Fibroblast of villous mesenchyme (primary cell): Measurements from ENCODE around the gene CCDC110. TPM values are rescaled to one million over a fixed set of nuclear protein-coding genes. Genes with fewer than 3 reads are reported as not detected.

Experiments used
- DNase-seq: peaks from one replicate; pipeline ENCODE4 v3.0.0-alpha.2; 2010; ENCODE audit warnings: low read depth
- H3K4me3 ChIP-seq: 2 replicates; pipeline ENCODE4 v1.5.1; 2011; ENCODE audit warnings: low read depth, mild to moderate bottlenecking, low read length
- CTCF ChIP-seq: IDR thresholded peaks from 2 replicates; pipeline ENCODE4 v1.5.1; 2012; ENCODE audit warnings: low read depth, mild to moderate bottlenecking, low read length; ENCODE audit not compliant: insufficient read depth
- total RNA-seq: library from RNA; depleted of rRNA; stranded (reverse); fragments of >200 nt; gene quantifications from 2 replicates; pipeline ENCODE4 v1.2.3, GENCODE V29; 2012

CCDC110 gene
- total RNA-seq, 1 donor: 0.43 TPM

- no peak overlapping the region for H3K4me3 ChIP-seq
- no peak for DNase-seq
- TF ChIP-seq CTCF: no peak
These were observed 30.9 kb upstream of the CCDC110 start for GRCh38 chr4:185502386-185502785.

- TF ChIP-seq CTCF: no peak
- no peak overlapping the region for H3K4me3 ChIP-seq
- no peak for DNase-seq
These were observed 29.0 kb upstream of the CCDC110 start for GRCh38 chr4:185500576-185500975.

- H3K4me3 ChIP-seq: no peak overlapping the region
- DNase-seq: no peak
- TF ChIP-seq CTCF: no peak
These were observed 28.5 kb upstream of the CCDC110 start for GRCh38 chr4:185500035-185500434.

- no peak for DNase-seq
- TF ChIP-seq CTCF: no peak
- no peak overlapping the region for H3K4me3 ChIP-seq
These were observed 17.1 kb upstream of the CCDC110 start for GRCh38 chr4:185488650-185489049.

- TF ChIP-seq CTCF: no peak
- DNase-seq: no peak
- no peak overlapping the region for H3K4me3 ChIP-seq
These were observed 9.9 kb upstream of the CCDC110 start for GRCh38 chr4:185481401-185481800.

GRCh38 chr4:185480016-185480732 lies 8.6 kb upstream of the CCDC110 start:
- TF ChIP-seq CTCF: no peak
- H3K4me3 ChIP-seq: no peak overlapping the region
- no peak for DNase-seq

GRCh38 chr4:185479507-185479971 lies 8.0 kb upstream of the CCDC110 start:
- DNase-seq: no peak
- no peak overlapping the region for H3K4me3 ChIP-seq
- TF ChIP-seq CTCF: no peak
